ENCODE data around the gene PROK2.

PROK2 gene

DNA sequence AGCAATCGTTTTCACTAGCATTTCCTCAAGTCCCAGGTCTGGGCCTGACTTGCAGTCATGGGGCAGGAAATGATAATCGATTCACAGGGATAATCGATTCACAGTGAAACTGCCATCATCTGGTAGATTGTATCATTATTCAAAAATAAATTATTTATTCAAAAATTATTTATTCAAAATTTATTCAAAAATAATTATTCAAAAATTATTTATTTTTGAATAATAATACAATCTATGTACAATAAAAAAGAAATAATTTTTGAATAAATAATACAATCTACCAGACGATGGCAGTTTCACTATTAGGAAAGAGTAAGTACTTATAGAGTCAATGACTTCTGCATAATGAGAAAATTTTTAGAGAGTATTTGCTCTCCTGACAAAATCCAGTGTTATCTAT, 28.1 kb upstream of the PROK2 start:
- Histone ChIP-seq H3K27ac (no peak overlapping the region), H3K27me3 (no peaks in the 10 kb centered on the region), H3K9me3 (replicated peaks in 1 of 11) (peaks cover 0 to 9% (median 0%) of the 10 kb centered on the region in 11 experiments; a peak in 5 of 22 replicates), H4K20me1 (no peaks in the 10 kb centered on the region), H3K4me3 (no peak overlapping the region), H3K9ac (no peak overlapping the region), H3K4me2 (no peak overlapping the region; a peak in 1 of 22 replicates), H3K36me3 (no peaks in the 10 kb centered on the region), H3K4me1 (peaks cover 0 to 15% (median 5%) of the 10 kb centered on the region in 10 experiments; a peak in 6 of 20 replicates)
- no peak for TF ChIP-seq Cebpa-rat (IDR thresholded peaks at IDR 0.05)

DNA sequence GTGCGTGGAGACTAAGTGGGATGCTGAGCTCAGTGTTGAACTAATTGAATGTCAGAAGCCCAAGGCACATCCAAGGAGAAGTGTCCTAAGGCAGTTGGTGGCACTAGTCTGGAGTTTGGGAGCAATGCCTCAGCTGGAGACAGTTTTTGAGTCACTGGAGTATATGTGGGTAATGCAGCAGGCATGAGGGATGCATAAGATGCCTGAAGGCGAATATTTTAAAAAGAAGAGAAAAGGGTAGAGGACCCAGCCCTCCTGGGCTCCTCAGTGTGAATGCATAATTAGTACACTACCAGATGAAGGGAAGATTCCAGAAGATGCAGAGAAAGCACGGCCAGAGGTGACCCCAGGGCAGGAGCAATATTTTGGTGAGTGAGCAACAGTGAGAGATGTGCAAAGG, 25.1 kb upstream of the PROK2 start:
- no peak overlapping the region for H3K4me3 ChIP-seq
- H3K9me3 ChIP-seq (replicated peaks in 1 of 11), result peaks cover 0 to 9% (median 0%) of the 10 kb centered on the region in 11 experiments; a peak in 5 of 22 replicates
- no peak overlapping the region for H3K27ac ChIP-seq
- H4K20me1 ChIP-seq, result no peaks in the 10 kb centered on the region
- H3K4me1 ChIP-seq, result peaks cover 3 to 25% (median 12%) of the 10 kb centered on the region in 10 experiments; a peak in 16 of 20 replicates
- no peak overlapping the region for H3K4me2 ChIP-seq
- H3K27me3 ChIP-seq, result no peaks in the 10 kb centered on the region
- TF ChIP-seq Cebpa-rat (IDR thresholded peaks at IDR 0.05), result no peak
- H3K9ac ChIP-seq, result no peak overlapping the region
- H3K36me3 ChIP-seq, result no peaks in the 10 kb centered on the region

DNA sequence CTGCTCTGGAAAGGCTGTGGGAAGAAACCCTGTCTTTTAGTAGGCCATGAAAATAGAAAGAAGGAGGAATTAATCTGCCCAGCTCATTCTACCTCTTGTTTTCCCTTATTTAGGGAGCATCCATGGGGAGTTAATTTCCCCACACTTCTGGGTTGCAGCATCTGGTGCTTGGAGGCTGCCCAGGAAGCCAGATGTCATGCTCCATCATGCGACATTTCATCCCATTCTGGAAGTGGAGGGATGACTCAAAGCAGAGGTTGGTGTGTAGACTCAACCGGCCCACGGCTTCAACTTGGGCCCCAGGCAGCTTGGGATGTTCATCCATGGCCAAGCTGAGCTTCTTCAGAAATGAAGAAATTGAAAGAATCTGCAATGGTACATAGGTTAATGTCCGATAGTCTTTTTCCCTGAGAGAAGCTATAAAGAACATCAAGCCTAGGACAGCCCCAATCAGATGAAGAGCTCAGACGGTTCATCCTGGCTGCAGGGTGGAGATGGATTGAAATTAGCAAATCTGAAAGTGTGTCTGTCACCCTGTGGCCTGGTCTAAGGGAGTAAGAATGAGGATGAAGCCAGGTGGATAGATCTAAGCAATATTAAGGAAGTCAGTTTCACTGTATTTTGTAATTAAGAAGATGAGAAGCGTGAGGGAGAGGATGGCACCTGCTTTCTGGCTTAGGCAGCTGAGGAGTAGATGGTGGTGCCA, 24.5 kb upstream of the PROK2 start:
- Histone ChIP-seq H3K27ac (no peak overlapping the region), H3K4me2 (no peak overlapping the region), H3K4me3 (no peak overlapping the region), H4K20me1 (no peaks in the 10 kb centered on the region), H3K9me3 (replicated peaks in 1 of 11) (peaks cover 0 to 9% (median 0%) of the 10 kb centered on the region in 11 experiments; a peak in 5 of 22 replicates), H3K9ac (no peak overlapping the region), H3K27me3 (no peaks in the 10 kb centered on the region), H3K36me3 (no peaks in the 10 kb centered on the region), H3K4me1 (peaks cover 6 to 31% (median 18%) of the 10 kb centered on the region in 10 experiments; a peak in 16 of 20 replicates)
- no peak for TF ChIP-seq Cebpa-rat (IDR thresholded peaks at IDR 0.05)

DNA sequence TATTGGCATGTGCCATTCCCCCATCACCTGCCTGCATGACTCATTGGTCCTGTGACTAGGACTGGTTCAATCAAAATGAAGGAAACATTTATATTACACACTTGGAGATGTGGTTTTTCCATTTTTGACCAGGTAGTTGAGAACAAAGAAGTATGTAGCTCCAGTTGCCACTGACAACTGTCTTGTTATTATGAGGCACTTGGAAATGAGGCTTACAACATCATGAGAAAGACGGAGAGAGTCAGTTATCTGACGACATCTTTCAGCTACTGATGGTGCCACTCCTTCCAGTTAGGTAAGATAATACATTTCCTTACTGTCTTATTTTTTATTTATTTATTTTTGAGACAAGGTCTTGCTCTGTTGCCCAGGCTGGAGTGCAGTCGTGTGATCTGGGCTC, 21.8 kb upstream of the PROK2 start:
- Histone ChIP-seq H3K27me3 (no peaks in the 10 kb centered on the region), H3K4me1 (peaks cover 20 to 36% (median 23%) of the 10 kb centered on the region in 10 experiments), H3K9ac (no peak overlapping the region), H3K9me3 (replicated peaks in 1 of 11) (no peaks in the 10 kb centered on the region), H4K20me1 (no peaks in the 10 kb centered on the region), H3K27ac (no peak overlapping the region), H3K4me2 (no peak overlapping the region), H3K4me3 (no peak overlapping the region), H3K36me3 (no peaks in the 10 kb centered on the region)
- no peak for TF ChIP-seq Cebpa-rat (IDR thresholded peaks at IDR 0.05)

DNA sequence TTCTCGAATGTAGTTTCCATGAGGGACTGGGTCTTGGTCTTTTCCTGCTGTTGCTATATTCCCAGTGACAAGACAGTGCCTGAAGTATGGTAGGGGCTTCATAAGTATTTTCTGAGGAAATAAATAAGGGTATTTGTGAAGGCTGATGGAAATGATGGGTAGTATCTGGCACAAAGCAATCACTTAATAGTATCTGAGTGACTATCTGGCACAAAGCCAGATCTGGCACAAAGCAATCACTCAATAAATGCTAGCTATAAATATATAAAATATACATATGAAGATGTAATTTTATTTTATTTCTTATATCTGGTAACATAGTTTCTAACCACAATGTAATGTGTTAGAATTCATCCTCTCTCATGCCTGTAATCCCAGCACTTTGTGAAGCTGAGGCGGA, 20.7 kb upstream of the PROK2 start:
- no peaks in the 10 kb centered on the region for H3K9me3 ChIP-seq (replicated peaks in 1 of 11)
- no peaks in the 10 kb centered on the region for H3K27me3 ChIP-seq
- H3K4me1 ChIP-seq, result peaks cover 20 to 40% (median 27%) of the 10 kb centered on the region in 10 experiments
- no peak overlapping the region for H3K4me3 ChIP-seq
- no peak for TF ChIP-seq Cebpa-rat (IDR thresholded peaks at IDR 0.05)
- H3K27ac ChIP-seq, result peak overlapping the region in 5 of 11 experiments; percentile 22 to 66 (median 64); a peak in 7 of 22 replicates
- H3K4me2 ChIP-seq, result peak overlapping the region in 8 of 11 experiments; percentile 11 to 77 (median 66); a peak in 12 of 22 replicates
- no peaks in the 10 kb centered on the region for H4K20me1 ChIP-seq
- no peaks in the 10 kb centered on the region for H3K36me3 ChIP-seq
- H3K9ac ChIP-seq, result no peak overlapping the region

DNA sequence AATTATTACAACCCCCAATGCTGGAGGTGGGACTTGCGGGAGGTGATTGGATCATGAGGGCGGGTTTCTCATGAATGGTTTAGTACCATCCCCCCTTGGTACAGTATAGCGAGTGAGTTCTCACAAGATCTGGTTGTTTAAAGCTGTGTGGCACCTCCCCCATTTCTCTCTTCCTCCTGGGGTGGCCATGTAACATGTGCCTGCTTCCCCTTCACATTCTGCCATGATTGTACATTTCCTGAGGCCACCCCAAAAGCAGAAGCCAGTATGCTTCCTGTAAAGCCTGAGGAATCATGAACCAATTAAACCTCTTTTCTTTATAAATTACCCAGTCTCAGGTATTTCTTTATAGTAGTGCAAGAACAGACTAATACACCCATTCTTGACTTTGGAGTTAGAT, 20.3 kb upstream of the PROK2 start:
- Histone ChIP-seq H4K20me1 (no peaks in the 10 kb centered on the region), H3K27me3 (no peaks in the 10 kb centered on the region), H3K9me3 (replicated peaks in 1 of 11) (no peaks in the 10 kb centered on the region), H3K4me3 (no peak overlapping the region), H3K27ac (peak overlapping the region in 5 of 11 experiments; percentile 42 to 66 (median 64); a peak in 8 of 22 replicates), H3K9ac (no peak overlapping the region), H3K4me1 (peaks cover 20 to 40% (median 27%) of the 10 kb centered on the region in 10 experiments), H3K36me3 (no peaks in the 10 kb centered on the region), H3K4me2 (peak overlapping the region in 10 of 11 experiments; percentile 11 to 77 (median 62); a peak in 16 of 22 replicates)
- TF ChIP-seq Cebpa-rat (IDR thresholded peaks at IDR 0.05), result no peak

DNA sequence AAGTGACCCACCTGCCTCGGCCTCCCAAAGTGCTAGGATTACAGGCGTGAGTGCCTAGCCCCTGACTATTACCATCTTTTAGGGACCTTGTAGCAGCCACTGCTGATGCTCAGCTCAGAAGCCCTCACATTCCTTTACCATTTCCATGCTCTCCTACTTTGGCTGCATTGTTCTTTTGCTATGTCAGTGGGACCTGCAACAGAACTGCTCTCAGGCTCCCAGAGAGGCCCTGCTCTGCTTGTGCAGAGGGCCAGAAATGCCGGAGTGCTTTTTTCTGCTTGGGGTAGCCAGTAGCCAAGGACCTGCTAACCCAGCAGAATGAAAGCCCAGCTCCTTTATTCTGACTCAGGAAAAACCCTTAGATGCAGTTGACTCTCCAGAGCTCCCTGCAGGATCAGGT, 18.3 kb upstream of the PROK2 start:
- no peaks in the 10 kb centered on the region for H3K9me3 ChIP-seq (replicated peaks in 1 of 11)

DNA sequence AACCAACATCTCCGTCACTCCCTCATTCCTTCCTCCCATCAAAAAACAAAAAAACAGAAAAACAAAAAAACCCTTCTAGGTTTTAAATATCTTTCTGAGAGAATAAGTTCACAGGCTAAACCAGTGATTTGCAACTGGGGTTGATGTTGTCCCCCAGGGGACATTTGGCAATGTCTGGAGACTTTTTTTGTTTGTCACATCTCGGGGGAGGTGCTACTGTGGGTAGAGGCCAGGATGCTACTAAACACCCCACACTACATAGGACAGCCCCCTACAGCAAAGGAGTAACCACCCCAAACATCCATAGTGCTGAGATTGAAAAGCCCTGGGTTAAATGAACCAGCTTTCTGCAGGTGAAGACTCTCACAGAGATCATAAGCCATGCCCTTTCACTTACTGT, 17.0 kb upstream of the PROK2 start:
- H3K36me3 ChIP-seq, result no peaks in the 10 kb centered on the region
- no peaks in the 10 kb centered on the region for H3K27me3 ChIP-seq
- H3K4me2 ChIP-seq, result peak overlapping the region in 10 of 11 experiments; percentile 18 to 73 (median 64); a peak in 19 of 22 replicates
- no peak overlapping the region for H3K4me3 ChIP-seq
- TF ChIP-seq Cebpa-rat (IDR thresholded peaks at IDR 0.05), result no peak
- no peaks in the 10 kb centered on the region for H3K9me3 ChIP-seq (replicated peaks in 1 of 11)
- H3K27ac ChIP-seq, result peak overlapping the region in 1 of 11 experiments; percentile 53; a peak in 2 of 22 replicates
- H3K4me1 ChIP-seq, result peaks cover 20 to 40% (median 35%) of the 10 kb centered on the region in 10 experiments
- no peak overlapping the region for H3K9ac ChIP-seq
- H4K20me1 ChIP-seq, result no peaks in the 10 kb centered on the region

More for the DNA sequence above, 18.3 kb upstream of the PROK2 start:
- Histone ChIP-seq H3K4me2 (peak overlapping the region in 6 of 11 experiments; percentile 5 to 26 (median 10); a peak in 6 of 22 replicates), H3K9ac (no peak overlapping the region), H3K36me3 (no peaks in the 10 kb centered on the region), H3K27me3 (no peaks in the 10 kb centered on the region), H3K4me3 (no peak overlapping the region), H3K4me1 (peaks cover 20 to 40% (median 35%) of the 10 kb centered on the region in 10 experiments), H4K20me1 (no peaks in the 10 kb centered on the region), H3K27ac (no peak overlapping the region)
- TF ChIP-seq Cebpa-rat (IDR thresholded peaks at IDR 0.05), result no peak

DNA sequence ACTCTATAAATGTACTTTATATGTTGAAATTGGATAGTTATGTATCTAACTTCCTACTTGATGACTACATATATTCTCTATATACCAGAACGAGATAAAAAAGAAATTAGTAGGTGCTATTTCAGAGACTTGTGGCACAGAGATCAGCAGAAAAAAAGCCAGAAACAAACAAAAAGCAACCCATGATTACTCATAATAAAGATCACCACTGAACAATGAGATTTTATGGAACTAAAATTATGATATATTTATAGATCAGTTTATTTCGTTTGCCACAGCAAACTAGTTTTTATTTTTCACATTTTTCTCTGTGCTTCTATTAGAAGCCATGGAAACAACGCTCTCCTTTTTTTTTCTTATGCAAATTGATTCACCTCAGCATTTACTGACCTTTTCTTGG, 15.1 kb upstream of the PROK2 start:
- Histone ChIP-seq H3K4me2 (no peak overlapping the region; a peak in 1 of 22 replicates), H4K20me1 (no peaks in the 10 kb centered on the region), H3K27me3 (no peaks in the 10 kb centered on the region), H3K9ac (no peak overlapping the region), H3K4me3 (no peak overlapping the region), H3K36me3 (no peaks in the 10 kb centered on the region), H3K9me3 (replicated peaks in 1 of 11) (no peaks in the 10 kb centered on the region), H3K27ac (no peak overlapping the region), H3K4me1 (peaks cover 9 to 33% (median 29%) of the 10 kb centered on the region in 10 experiments)
- TF ChIP-seq Cebpa-rat (IDR thresholded peaks at IDR 0.05), result no peak
